Natural killer cell (primary cell): Measurements from ENCODE around the gene VSTM2B. TPM values are rescaled to one million over a fixed set of nuclear protein-coding genes. Genes with fewer than 3 reads are reported as not detected.

ENCODE experiments used
- ATAC-seq, 3 donors: fragments of 150-1000 bp in 2 of 3; fragments of 200-7000 bp in 1 of 3; cut with Tn5 transposase; 1 replicate in 1 of 3; 2 replicates in 2 of 3; pipeline ENCODE4 v1.10.0; 2021; ENCODE audit warnings: mild to moderate bottlenecking in 2 of 3, moderate library complexity in 2 of 3
- DNase-seq, 2 donors: peaks; one replicate each; pipeline versions ENCODE4 v3.0.0 to v3.0.0-alpha.2; 2013 to 2021; ENCODE audit warnings: mixed read lengths in 1 of 2
- H3K27ac ChIP-seq: one replicate; pipeline ENCODE4 v1.5.1; 2013; ENCODE audit warnings: mild to moderate bottlenecking, low read length
- H3K27me3 ChIP-seq: one replicate; pipeline ENCODE4 v1.6.1; 2013; ENCODE audit warnings: low read length; ENCODE audit not compliant: control insufficient read depth, insufficient read depth
- H3K36me3 ChIP-seq: one replicate; pipeline ENCODE4 v1.6.1; 2013; ENCODE audit warnings: low read length; ENCODE audit not compliant: control insufficient read depth, insufficient read depth
- H3K4me1 ChIP-seq: one replicate; pipeline ENCODE4 v1.6.1; 2013; ENCODE audit warnings: low read length; ENCODE audit not compliant: control insufficient read depth, insufficient read depth
- H3K4me3 ChIP-seq: one replicate; pipeline ENCODE4 v1.5.1; 2013; ENCODE audit warnings: low read length
- H3K9me3 ChIP-seq: one replicate; pipeline ENCODE4 v1.6.1; 2013; ENCODE audit warnings: low read length; ENCODE audit not compliant: control insufficient read depth, insufficient read depth
- H3K27ac Mint-ChIP-seq, 2 donors: one replicate each; pipeline ENCODE4 v1.8.0; 2022; ENCODE audit warnings: mild to moderate bottlenecking in 2 of 2, mixed read lengths in 2 of 2, moderate library complexity in 1 of 2
- H3K27me3 Mint-ChIP-seq, 2 donors: one replicate each; pipeline ENCODE4 v1.8.0; 2022; ENCODE audit warnings: low read depth in 2 of 2, mixed read lengths in 2 of 2
- H3K36me3 Mint-ChIP-seq: one replicate; pipeline ENCODE4 v1.8.0; 2022; ENCODE audit warnings: mixed read lengths
- H3K4me1 Mint-ChIP-seq, 2 donors: one replicate each; pipeline ENCODE4 v1.8.0; 2022; ENCODE audit warnings: mixed read lengths in 2 of 2
- H3K4me3 Mint-ChIP-seq: one replicate; pipeline ENCODE4 v1.8.0; 2022; ENCODE audit warnings: mild to moderate bottlenecking, moderate library complexity, mixed read lengths
- H3K9me3 Mint-ChIP-seq, 2 donors: one replicate each; pipeline ENCODE4 v1.8.0; 2022; ENCODE audit warnings: mixed read lengths in 2 of 2
- CTCF ChIP-seq: fragments of 200-600 bp; IDR thresholded peaks from one replicate; pipeline ENCODE4 v1.8.0; 2022; ENCODE audit warnings: antibody characterized with exemption
- WGBS: methylation state at CpG from one replicate; pipeline ENCODE4 v1.1.7; 2013; ENCODE audit warnings: missing lambda C conversion rate; ENCODE audit not compliant: insufficient coverage; 5-methylcytosine and 5-hydroxymethylcytosine counted together
- intact Hi-C: fragments of 100-400 bp; cut with micrococcal nuclease; formaldehyde crosslinking; loops from one replicate; pipeline ENCODE4 v1.14.2; 2022
- total RNA-seq, 4 donors: library from RNA; stranded (reverse); fragments of 120-200 nt in 1 of 4; gene quantifications; one replicate each; pipeline versions ENCODE4 v1.2.3 to v1.2.4, GENCODE V29; 2013 to 2022

Gene VSTM2B
- total RNA-seq, 3 donors from 2014 or later (not counting 1 experiment from before 2014, with no cell fraction given), result not detected

GRCh38 chr19:29517946-29518345 lies 7.8 kb upstream of the VSTM2B start:
- Mint-ChIP-seq H3K27me3 (peaks cover 8 to 19% of the 10 kb centered on the region in 2 donors), H3K4me1 (no peaks in the 10 kb centered on the region), H3K27ac (no peak overlapping the region), H3K9me3 (no peaks in the 10 kb centered on the region), H3K4me3 (no peak overlapping the region), H3K36me3 (no peaks in the 10 kb centered on the region)
- H3K9me3 ChIP-seq, result no peaks in the 10 kb centered on the region
- no peaks in the 10 kb centered on the region for H3K4me1 ChIP-seq
- ATAC-seq (no peak), DNase-seq (no peak)
- no peaks in the 10 kb centered on the region for H3K27me3 ChIP-seq
- no peak for TF ChIP-seq CTCF
- H3K27ac ChIP-seq, result no peak overlapping the region
- intact Hi-C loops, result no loop called here
- no peaks in the 10 kb centered on the region for H3K36me3 ChIP-seq
- 80% methylated on average over 4 of the region's 4 CpGs for WGBS
- no peak overlapping the region for H3K4me3 ChIP-seq

- Histone ChIP-seq H3K4me3 (no peak overlapping the region), H3K27ac (no peak overlapping the region), H3K4me1 (no peaks in the 10 kb centered on the region), H3K27me3 (peaks cover 3% of the 10 kb centered on the region), H3K36me3 (no peaks in the 10 kb centered on the region), H3K9me3 (no peaks in the 10 kb centered on the region)
- H3K9me3 Mint-ChIP-seq, result no peaks in the 10 kb centered on the region
- H3K4me1 Mint-ChIP-seq, result no peaks in the 10 kb centered on the region
- H3K4me3 Mint-ChIP-seq, result no peak overlapping the region
- DNase-seq, result no peak
- ATAC-seq, result no peak
- 62% methylated on average over 5 of the region's 5 CpGs for WGBS
- no peak for TF ChIP-seq CTCF
- no peak overlapping the region for H3K27ac Mint-ChIP-seq
- intact Hi-C loops, result no loop called here
- H3K27me3 Mint-ChIP-seq, result peaks cover 17 to 26% of the 10 kb centered on the region in 2 donors
- H3K36me3 Mint-ChIP-seq, result no peaks in the 10 kb centered on the region
These were observed 6.6 kb upstream of the VSTM2B start for GRCh38 chr19:29519146-29519545.

- Histone ChIP-seq H3K27me3 (peaks cover 8% of the 10 kb centered on the region), H3K4me3 (no peak overlapping the region), H3K27ac (no peak overlapping the region), H3K4me1 (no peaks in the 10 kb centered on the region), H3K36me3 (no peaks in the 10 kb centered on the region), H3K9me3 (no peaks in the 10 kb centered on the region)
- intact Hi-C loops, result no loop called here
- TF ChIP-seq CTCF, result no peak
- WGBS, result 78% methylated on average over 8 of the region's 8 CpGs
- DNase-seq (no peak), ATAC-seq (no peak)
- Mint-ChIP-seq H3K36me3 (no peaks in the 10 kb centered on the region), H3K9me3 (no peaks in the 10 kb centered on the region), H3K27me3 (peaks cover 21 to 26% of the 10 kb centered on the region in 2 donors), H3K4me1 (peaks cover 0 to 5% of the 10 kb centered on the region in 2 donors), H3K4me3 (no peak overlapping the region), H3K27ac (no peak overlapping the region)
These were observed 5.9 kb upstream of the VSTM2B start for GRCh38 chr19:29519931-29520330.

- Histone ChIP-seq H3K9me3 (no peaks in the 10 kb centered on the region), H3K36me3 (no peaks in the 10 kb centered on the region), H3K4me1 (peaks cover 3% of the 10 kb centered on the region), H3K4me3 (no peak overlapping the region), H3K27me3 (peaks cover 8% of the 10 kb centered on the region), H3K27ac (no peak overlapping the region)
- intact Hi-C loops, result no loop called here
- Mint-ChIP-seq H3K9me3 (no peaks in the 10 kb centered on the region), H3K4me3 (no peak overlapping the region), H3K36me3 (no peaks in the 10 kb centered on the region), H3K27me3 (peaks cover 23 to 26% of the 10 kb centered on the region in 2 donors), H3K4me1 (peaks cover 0 to 6% of the 10 kb centered on the region in 2 donors), H3K27ac (no peak overlapping the region)
- DNase-seq (no peak), ATAC-seq (no peak)
- TF ChIP-seq CTCF, result no peak
- 66% methylated on average over 7 of the region's 7 CpGs for WGBS
These were observed 5.4 kb upstream of the VSTM2B start for GRCh38 chr19:29520390-29520789.
